Esophagus muscularis mucosa (tissue), 4 donors: Measurements from ENCODE around the gene GNG7. TPM values are rescaled to one million over a fixed set of nuclear protein-coding genes. Genes with fewer than 3 reads are reported as not detected.
"Not testable (repeated sequence)": the region's sequence is repeated elsewhere in the genome, so short reads cannot be mapped to it uniquely, and the experiment has no call there.

Experiments used
- DNase-seq: peaks from one replicate; pipeline ENCODE4 v3.0.0-alpha.2; 2017; ENCODE audit errors: extremely low spot score
- H3K27ac ChIP-seq, 4 donors: fragments of 200-600 bp; sonication (generic); replicated peaks in 1 of 4; 1 replicate in 3 of 4; 2 replicates in 1 of 4; pipeline ENCODE4 v1.5.1; 2016 to 2019; ENCODE audit warnings: mild to moderate bottlenecking in 1 of 4
- H3K27me3 ChIP-seq, 4 donors: fragments of 200-600 bp; sonication (generic); one replicate each; pipeline versions ENCODE4 v1.5.1 to v1.6.0; 2016 to 2019
- H3K36me3 ChIP-seq, 4 donors: fragments of 200-600 bp; sonication (generic); one replicate each; pipeline ENCODE4 v1.5.1; 2016 to 2019
- H3K4me1 ChIP-seq, 4 donors: fragments of 200-600 bp; sonication (generic); one replicate each; pipeline ENCODE4 v1.5.1; 2016 to 2019
- H3K4me3 ChIP-seq, 4 donors: fragments of 200-600 bp; sonication (generic); 1 replicate in 2 of 4; 2 replicates in 2 of 4; pipeline ENCODE4 v1.5.1; 2016 to 2019; ENCODE audit warnings: mild to moderate bottlenecking in 4 of 4, moderate library complexity in 1 of 4
- H3K9me3 ChIP-seq, 4 donors: fragments of 200-600 bp; sonication (generic); 1 replicate in 3 of 4; 2 replicates in 1 of 4; pipeline ENCODE4 v1.5.1; 2016 to 2019
- EP300 ChIP-seq: sonication (generic); formaldehyde crosslinking; IDR thresholded peaks from one replicate; pipeline ENCODE4 v1.6.1; 2017; ENCODE audit warnings: antibody characterized with exemption
- POLR2A ChIP-seq: fragments of 450-650 bp; IDR thresholded peaks from one replicate; pipeline ENCODE4 v1.6.1; 2017; ENCODE audit warnings: antibody characterized with exemption, moderate library complexity, mild to moderate bottlenecking, low read depth
- POLR2AphosphoS5 ChIP-seq, 2 donors: sonication (generic); formaldehyde crosslinking; IDR thresholded peaks; one replicate each; pipeline ENCODE4 v1.6.1; 2017; ENCODE audit warnings: antibody characterized with exemption in 2 of 2
- WGBS: methylation state at CpG from one replicate; pipeline ENCODE4 v1.1.5; 2018; 5-methylcytosine and 5-hydroxymethylcytosine counted together
- intact Hi-C: fragments of 100-400 bp; cut with DNase I; formaldehyde crosslinking; loops from one replicate; pipeline ENCODE4 v1.15.1; 2023
- total RNA-seq, 4 donors: library from RNA; depleted of rRNA; stranded (reverse); fragments of >200 nt; gene quantifications; one replicate each; pipeline versions ENCODE4 v1.1.0 to v1.2.1, GENCODE V29; 2016
- TF ChIP-seq, protein P1 (sequence below), 3 experiments: fragments of 200-600 bp in 2 of 3; fragments of 450-650 bp in 1 of 3; sonication (generic) in 2 of 3; IDR thresholded peaks; one replicate each; pipeline ENCODE4 v1.5.1; 2017 to 2019; ENCODE audit warnings: antibody characterized with exemption in 3 of 3, mild to moderate bottlenecking in 2 of 3, moderate library complexity in 1 of 3

Gene GNG7
- total RNA-seq, 4 donors from 2014 or later = 6.3 to 18.8 (median 13.0) TPM

GRCh38 chr19:2561221-2561620, 141.3 kb downstream of the GNG7 start:
- DNase-seq = no peak
- Histone ChIP-seq H3K27ac (no peak overlapping the region), H3K4me3 (no peak overlapping the region), H3K4me1 (peaks cover 0 to 5% (median under 1%) of the 10 kb centered on the region in 4 donors), H3K9me3 (no peaks in the 10 kb centered on the region), H3K36me3 (no peaks in the 10 kb centered on the region), H3K27me3 (no peaks in the 10 kb centered on the region)
- TF ChIP-seq POLR2AphosphoS5 (IDR thresholded peaks at IDR 0.05) = no peak
- no peak for TF ChIP-seq POLR2A
- TF ChIP-seq, protein P1, sequence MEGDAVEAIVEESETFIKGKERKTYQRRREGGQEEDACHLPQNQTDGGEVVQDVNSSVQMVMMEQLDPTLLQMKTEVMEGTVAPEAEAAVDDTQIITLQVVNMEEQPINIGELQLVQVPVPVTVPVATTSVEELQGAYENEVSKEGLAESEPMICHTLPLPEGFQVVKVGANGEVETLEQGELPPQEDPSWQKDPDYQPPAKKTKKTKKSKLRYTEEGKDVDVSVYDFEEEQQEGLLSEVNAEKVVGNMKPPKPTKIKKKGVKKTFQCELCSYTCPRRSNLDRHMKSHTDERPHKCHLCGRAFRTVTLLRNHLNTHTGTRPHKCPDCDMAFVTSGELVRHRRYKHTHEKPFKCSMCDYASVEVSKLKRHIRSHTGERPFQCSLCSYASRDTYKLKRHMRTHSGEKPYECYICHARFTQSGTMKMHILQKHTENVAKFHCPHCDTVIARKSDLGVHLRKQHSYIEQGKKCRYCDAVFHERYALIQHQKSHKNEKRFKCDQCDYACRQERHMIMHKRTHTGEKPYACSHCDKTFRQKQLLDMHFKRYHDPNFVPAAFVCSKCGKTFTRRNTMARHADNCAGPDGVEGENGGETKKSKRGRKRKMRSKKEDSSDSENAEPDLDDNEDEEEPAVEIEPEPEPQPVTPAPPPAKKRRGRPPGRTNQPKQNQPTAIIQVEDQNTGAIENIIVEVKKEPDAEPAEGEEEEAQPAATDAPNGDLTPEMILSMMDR (IDR thresholded peaks at IDR 0.05) = no peak
- no peak for TF ChIP-seq EP300
- intact Hi-C loops = no loop called here
- WGBS = 82% methylated on average over 3 of the region's 5 CpGs

DNA sequence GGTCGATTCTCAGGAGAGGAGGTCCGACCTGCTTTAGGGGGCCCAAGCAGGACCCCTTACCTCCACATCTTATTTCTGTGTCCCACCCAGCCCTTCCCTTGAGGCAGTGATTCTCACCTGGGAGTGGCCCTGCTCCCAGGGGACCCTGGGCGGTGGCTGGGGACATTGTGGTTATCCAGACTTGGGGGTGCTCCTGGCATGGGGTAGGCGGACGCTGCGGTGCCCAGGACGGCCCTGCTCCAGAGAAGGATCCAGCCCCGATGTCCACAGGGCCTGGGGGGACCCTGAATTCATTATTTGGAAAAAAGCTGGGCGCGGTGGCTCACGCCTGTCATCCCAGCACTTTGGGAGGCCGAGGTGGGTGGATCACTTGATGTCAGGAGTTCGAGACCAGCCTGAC, 142.1 kb downstream of the GNG7 start:
- Histone ChIP-seq H3K36me3 (no peaks in the 10 kb centered on the region), H3K9me3 (no peaks in the 10 kb centered on the region), H3K27me3 (no peaks in the 10 kb centered on the region), H3K27ac (no peak overlapping the region), H3K4me1 (peaks cover 0 to 14% (median 6%) of the 10 kb centered on the region in 4 donors), H3K4me3 (no peak overlapping the region)
- DNase-seq = no peak
- intact Hi-C loops = no loop called here
- 97% methylated on average over 9 of the region's 13 CpGs for WGBS
- no peak for TF ChIP-seq EP300
- TF ChIP-seq POLR2A = no peak
- no peak for TF ChIP-seq POLR2AphosphoS5 (IDR thresholded peaks at IDR 0.05)

DNA sequence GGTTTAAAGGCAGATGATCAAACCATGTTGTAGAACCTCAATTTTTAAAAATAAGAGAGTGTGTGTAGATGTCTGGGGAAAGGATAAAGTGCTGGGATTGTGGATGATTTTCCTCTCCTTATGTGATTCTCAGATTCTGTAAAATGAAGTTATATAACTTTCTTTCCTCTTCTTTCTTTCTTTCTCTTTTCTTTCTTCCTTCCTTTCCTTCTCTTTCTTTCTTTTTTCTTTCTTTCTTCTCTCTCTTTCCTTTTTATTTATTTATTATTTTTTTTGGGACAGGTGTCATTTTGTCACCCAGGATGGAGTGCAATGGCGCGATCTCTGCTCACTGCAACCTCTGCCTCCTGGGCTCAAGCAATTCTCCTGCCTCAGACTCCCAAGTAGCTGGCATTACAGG, 144.0 kb downstream of the GNG7 start:
- no peak overlapping the region for H3K4me3 ChIP-seq
- 100% methylated on average over 2 of the region's 2 CpGs for WGBS
- peaks cover 0 to 24% (median 11%) of the 10 kb centered on the region in 4 donors for H3K4me1 ChIP-seq
- no peak for DNase-seq
- H3K27ac ChIP-seq = no peak overlapping the region
- no peaks in the 10 kb centered on the region for H3K36me3 ChIP-seq
- intact Hi-C loops = no loop called here
- H3K27me3 ChIP-seq = no peaks in the 10 kb centered on the region
- TF ChIP-seq POLR2AphosphoS5 (IDR thresholded peaks at IDR 0.05) (no peak), EP300 (no peak), POLR2A (no peak)
- TF ChIP-seq, protein P1 (IDR thresholded peaks at IDR 0.05) = no peak
- no peaks in the 10 kb centered on the region for H3K9me3 ChIP-seq

DNA sequence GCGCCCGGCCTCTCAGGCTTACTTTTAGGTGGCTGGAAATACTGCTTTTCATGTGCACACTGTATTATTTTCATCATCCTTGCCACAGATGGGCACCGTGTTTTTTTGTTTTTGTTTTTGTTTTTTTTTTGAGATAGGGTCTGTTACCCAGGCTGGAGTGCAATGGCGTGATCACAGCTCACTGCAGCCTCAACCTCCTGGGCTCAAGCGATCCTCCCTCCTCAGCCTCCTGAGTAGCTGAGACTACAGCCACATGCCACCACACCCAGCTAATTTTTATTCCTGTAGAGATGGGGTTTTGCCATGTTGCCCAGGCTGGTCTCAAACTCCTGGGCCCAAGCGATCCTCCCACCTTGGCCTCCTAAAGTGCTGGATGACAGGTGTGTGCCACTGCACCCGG, 144.4 kb downstream of the GNG7 start:
- DNase-seq, H3K27ac ChIP-seq, intact Hi-C loops, H3K4me3 ChIP-seq, H3K36me3 ChIP-seq, H3K9me3 ChIP-seq, H3K27me3 ChIP-seq: not testable (repeated sequence)
- H3K4me1 ChIP-seq = peaks cover 0 to 24% (median 11%) of the 10 kb centered on the region in 4 donors
- WGBS = 81% methylated on average over 7 of the region's 7 CpGs

- no peaks in the 10 kb centered on the region for H3K9me3 ChIP-seq
- TF ChIP-seq POLR2AphosphoS5 (IDR thresholded peaks at IDR 0.05) = no peak
- DNase-seq = no peak
- no peaks in the 10 kb centered on the region for H3K36me3 ChIP-seq
- H3K27me3 ChIP-seq = no peaks in the 10 kb centered on the region
- H3K4me3 ChIP-seq = no peak overlapping the region
- intact Hi-C loops = no loop called here
- no peak overlapping the region for H3K27ac ChIP-seq
- 92% methylated on average over 15 of the region's 17 CpGs for WGBS
- peaks cover 5 to 29% (median 13%) of the 10 kb centered on the region in 4 donors for H3K4me1 ChIP-seq
These were observed 145.4 kb downstream of the GNG7 start for GRCh38 chr19:2557093-2557440.

- H3K27ac ChIP-seq = no peak overlapping the region
- DNase-seq = no peak
These were observed 146.0 kb downstream of the GNG7 start for GRCh38 chr19:2556221-2557092.

More at GRCh38 chr19:2556221-2557092, 146.0 kb downstream of the GNG7 start:
- 64% methylated on average over 27 of the region's 37 CpGs for WGBS
- no peaks in the 10 kb centered on the region for H3K9me3 ChIP-seq
- H3K27me3 ChIP-seq = no peaks in the 10 kb centered on the region
- TF ChIP-seq EP300 (no peak), POLR2AphosphoS5 (IDR thresholded peaks at IDR 0.05) (no peak), POLR2A (no peak)
- TF ChIP-seq, protein P1 (IDR thresholded peaks at IDR 0.05) = no peak
- no peak overlapping the region for H3K4me3 ChIP-seq
- H3K4me1 ChIP-seq = peaks cover 5 to 30% (median 13%) of the 10 kb centered on the region in 4 donors
- H3K36me3 ChIP-seq = no peaks in the 10 kb centered on the region
- intact Hi-C loops = no loop called here
